GM10248 (cell line): ENCODE measurements around the gene SLC22A1.

ENCODE experiments used
- CTCF ChIA-PET: fragments of 300-600 bp; sonication (Branson Sonifier 250); formaldehyde crosslinking; extraction: SDS; loops from one replicate; lab custom pipeline; 2021; ENCODE audit warnings: antibody characterized with exemption; lab: Yijun Ruan, JAX
- POLR2A ChIA-PET: fragments of 350-650 bp; sonication (Branson Sonifier 250); formaldehyde crosslinking; extraction: SDS; loops from one replicate; lab custom pipeline; 2020; ENCODE audit warnings: antibody characterized with exemption; lab: Yijun Ruan, JAX
- DNase-seq: peaks from one replicate; pipeline ENCODE4 v3.0.0; 2012; ENCODE audit errors: extremely low spot score
- TF ChIP-seq, protein P1 (sequence below): IDR thresholded peaks from 2 replicates; pipeline ENCODE4 v1.5.1; 2012; ENCODE audit warnings: mild to moderate bottlenecking, low read depth; ENCODE audit errors: extremely low read depth, missing control alignments, control extremely low read depth

SLC22A1 gene

DNA sequence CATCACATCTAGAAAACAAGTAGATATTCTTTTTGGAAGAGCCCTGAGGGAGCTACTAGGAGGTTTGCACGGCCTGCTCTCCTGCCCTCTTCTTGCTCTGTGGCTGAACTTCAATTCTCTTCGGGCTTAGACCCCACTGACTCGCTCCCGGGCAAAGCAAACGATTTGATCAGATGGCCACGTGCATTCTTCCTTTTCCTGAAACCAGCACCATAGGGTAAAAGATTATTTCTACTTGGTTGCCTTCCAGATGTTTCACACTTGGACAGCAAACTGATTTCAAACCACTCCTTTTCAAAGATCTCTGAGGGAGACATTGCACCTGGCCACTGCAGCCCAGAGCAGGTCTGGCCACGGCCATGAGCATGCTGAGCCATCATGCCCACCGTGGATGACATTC, at the start of gene SLC22A1:
Gene SLC22A1 (plus strand): TSS at position 258 of the 400 bp plus-strand sequence. CDS start 121 bp downstream, at position 379.
- ChIA-PET CTCF (interaction anchor here (1.3 kb wide), 1 partner anchor 25 kb away, joined by 3 read pairs; no protein-coding TSS in a partner anchor), POLR2A (no interaction called here)
- no peak for DNase-seq

DNA sequence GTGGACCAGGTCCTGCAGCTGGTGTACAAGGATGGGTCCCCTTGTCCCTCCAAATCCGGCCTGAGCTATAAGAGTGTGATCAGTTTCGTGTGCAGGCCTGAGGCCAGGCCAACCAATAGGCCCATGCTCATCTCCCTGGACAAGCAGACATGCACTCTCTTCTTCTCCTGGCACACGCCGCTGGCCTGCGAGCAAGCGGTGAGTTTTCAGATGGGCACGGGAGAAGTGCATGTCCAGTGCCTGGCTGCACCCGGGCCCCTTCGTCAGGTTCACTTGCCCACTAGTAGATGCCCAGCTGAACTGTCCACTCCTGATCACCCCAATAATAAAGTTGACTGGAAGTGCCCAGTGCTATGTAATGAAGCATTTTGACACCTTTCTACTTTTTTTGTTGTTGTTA, 48.3 kb upstream of the SLC22A1 start:
- DNase-seq = no peak
- ChIA-PET CTCF (interaction anchor here (1.1 to 1.6 kb wide), 2 partner anchors 17 to 45 kb away, joined by 3 to 5 read pairs; no protein-coding TSS in a partner anchor), POLR2A (no interaction called here)
- TF ChIP-seq, protein P1, sequence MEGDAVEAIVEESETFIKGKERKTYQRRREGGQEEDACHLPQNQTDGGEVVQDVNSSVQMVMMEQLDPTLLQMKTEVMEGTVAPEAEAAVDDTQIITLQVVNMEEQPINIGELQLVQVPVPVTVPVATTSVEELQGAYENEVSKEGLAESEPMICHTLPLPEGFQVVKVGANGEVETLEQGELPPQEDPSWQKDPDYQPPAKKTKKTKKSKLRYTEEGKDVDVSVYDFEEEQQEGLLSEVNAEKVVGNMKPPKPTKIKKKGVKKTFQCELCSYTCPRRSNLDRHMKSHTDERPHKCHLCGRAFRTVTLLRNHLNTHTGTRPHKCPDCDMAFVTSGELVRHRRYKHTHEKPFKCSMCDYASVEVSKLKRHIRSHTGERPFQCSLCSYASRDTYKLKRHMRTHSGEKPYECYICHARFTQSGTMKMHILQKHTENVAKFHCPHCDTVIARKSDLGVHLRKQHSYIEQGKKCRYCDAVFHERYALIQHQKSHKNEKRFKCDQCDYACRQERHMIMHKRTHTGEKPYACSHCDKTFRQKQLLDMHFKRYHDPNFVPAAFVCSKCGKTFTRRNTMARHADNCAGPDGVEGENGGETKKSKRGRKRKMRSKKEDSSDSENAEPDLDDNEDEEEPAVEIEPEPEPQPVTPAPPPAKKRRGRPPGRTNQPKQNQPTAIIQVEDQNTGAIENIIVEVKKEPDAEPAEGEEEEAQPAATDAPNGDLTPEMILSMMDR = no peak

More for the DNA sequence above, at the start of gene SLC22A1:
- TF ChIP-seq, protein P1 = no peak

DNA sequence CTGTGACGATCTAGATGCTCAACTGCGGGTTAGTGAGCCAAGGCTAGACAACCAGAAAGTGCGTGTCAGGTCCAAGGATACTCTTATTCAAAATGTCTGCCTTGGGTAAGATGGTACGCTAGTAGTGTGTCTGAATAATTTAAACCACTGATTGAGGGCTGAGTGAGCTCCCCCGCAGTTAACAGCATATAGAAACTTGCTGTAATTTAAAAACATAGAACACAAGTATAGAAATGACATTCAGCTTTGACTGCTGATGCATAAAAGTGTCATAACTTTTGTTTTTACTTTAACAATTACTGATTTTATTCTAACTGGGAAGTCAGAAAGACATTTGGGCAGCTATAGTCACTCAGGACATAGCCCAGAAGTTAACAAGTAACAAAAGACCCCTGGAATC, 45.6 kb upstream of the SLC22A1 start:
- ChIA-PET CTCF (interaction anchor here (1.0 to 2.0 kb wide), 4 partner anchors 9 to 379 kb away, joined by 3 to 4 read pairs (median 3); no protein-coding TSS in a partner anchor), POLR2A (interaction anchor here (0.6 kb wide), 2 partner anchors 85 to 90 kb away, joined by 4 read pairs; no protein-coding TSS in a partner anchor)
- DNase-seq = no peak
- TF ChIP-seq, protein P1 = no peak

DNA sequence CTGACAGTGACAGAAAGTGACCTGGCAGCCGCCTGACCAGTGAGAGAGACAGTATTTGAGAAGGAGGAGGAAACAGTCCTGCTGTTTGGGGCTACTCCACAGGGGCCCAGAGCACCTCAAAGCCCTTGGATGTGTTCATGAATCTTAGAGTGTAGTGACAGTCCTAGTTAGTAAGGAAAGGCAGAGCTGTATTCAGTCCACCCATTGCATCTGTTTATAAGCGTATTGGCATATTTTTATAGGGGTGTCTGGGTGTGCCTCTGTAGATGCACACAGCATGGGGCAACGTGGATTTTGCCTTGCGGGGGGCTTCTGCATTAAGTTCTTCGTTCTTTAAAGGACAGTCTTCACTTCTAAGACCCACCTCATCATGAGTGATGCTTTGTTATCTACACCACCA, 44.6 kb upstream of the SLC22A1 start:
- POLR2A ChIA-PET = no interaction called here
- CTCF ChIA-PET = interaction anchor here (0.9 to 2.0 kb wide), 5 partner anchors 10 to 378 kb away, joined by 3 to 4 read pairs (median 3); no protein-coding TSS in a partner anchor

DNA sequence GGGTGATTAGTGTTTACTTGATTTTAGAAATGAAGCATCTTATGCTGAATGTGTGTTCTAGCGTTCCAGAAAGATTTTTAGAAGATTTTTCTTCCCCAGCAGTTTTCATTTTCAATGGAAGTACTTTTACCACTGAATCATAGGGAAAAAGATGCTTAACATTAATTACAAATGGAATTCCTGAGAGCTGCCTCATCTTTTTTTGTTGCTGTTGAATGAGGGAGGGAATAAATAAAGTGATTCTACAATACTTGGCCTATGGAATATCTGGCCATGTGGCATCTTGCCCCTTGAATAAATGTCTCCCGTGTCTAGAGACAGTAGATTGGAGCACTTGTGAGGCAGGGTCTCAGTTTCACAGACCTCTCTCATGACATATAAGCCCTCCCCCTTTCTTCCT, 44.1 kb upstream of the SLC22A1 start:
- ChIA-PET POLR2A (no interaction called here), CTCF (interaction anchor here (0.9 to 2.0 kb wide), 5 partner anchors 9 to 104 kb away, joined by 3 to 4 read pairs (median 3); no protein-coding TSS in a partner anchor)
- TF ChIP-seq, protein P1 = no peak
- no peak for DNase-seq

More for the DNA sequence above, 44.6 kb upstream of the SLC22A1 start:
- no peak for DNase-seq
- TF ChIP-seq, protein P1 = no peak

DNA sequence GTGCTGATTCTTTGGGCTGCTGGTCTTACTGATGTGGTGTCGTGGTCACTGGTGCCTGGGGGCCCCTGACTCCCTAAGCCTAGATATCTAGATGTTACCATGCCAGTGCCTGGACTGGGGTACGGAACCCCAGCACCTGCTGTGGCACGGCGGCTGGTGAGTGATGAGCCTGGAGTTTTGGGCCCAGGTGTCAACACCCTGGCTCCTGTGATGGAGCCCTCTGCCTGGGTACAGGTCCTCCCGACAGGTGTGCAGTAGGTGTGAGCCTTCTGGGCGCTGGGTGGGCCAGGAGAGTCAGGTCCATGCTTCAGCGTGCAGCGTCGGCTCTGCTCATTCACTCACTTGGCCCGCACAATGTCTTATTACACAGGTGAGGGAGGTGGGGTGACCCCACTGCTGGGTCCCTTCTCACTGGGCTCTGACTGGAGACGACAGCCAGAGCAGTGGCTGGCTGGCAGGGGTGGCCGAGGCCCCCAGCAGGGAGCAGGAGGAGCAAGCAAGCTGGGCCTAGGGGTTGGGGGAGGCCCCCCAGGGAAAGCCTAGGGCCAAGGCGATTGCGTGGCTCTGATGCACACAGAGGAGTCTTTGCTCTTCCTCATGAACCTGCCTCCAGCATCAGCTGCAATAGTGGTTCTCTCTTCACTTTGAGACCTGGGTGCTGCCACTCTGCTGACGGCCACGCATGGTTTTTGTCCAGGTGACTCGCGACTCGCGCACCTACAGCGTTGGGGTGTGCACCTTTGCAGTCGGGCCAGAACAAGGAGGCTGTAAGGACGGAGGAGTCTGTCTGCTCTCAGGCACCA, 42.5 kb upstream of the SLC22A1 start:
- TF ChIP-seq, protein P1 = no peak
- CTCF ChIA-PET = interaction anchor here (1.1 to 1.7 kb wide), 2 partner anchors 9 to 11 kb away, joined by 5 read pairs; no protein-coding TSS in a partner anchor
- POLR2A ChIA-PET = no interaction called here
- no peak for DNase-seq
